NB4 (cell line): ENCODE measurements around the gene TNFRSF8.

Experiments
- DNase-seq: peaks from one replicate; pipeline ENCODE4 v3.0.0; 2010; ENCODE audit warnings: low read depth
- H3K4me3 ChIP-seq: one replicate; pipeline ENCODE4 v1.5.1; 2011; ENCODE audit warnings: mild to moderate bottlenecking, low read depth, low read length, moderate library complexity
- CTCF ChIP-seq: IDR thresholded peaks from one replicate; pipeline ENCODE4 v1.5.1; 2012; ENCODE audit warnings: low read depth, low read length
- MAX ChIP-seq: IDR thresholded peaks from 2 replicates; pipeline ENCODE4 v1.6.1; 2011; ENCODE audit warnings: low read depth, low read length
- MYC ChIP-seq: IDR thresholded peaks from 2 replicates; pipeline ENCODE4 v1.6.1; 2011; ENCODE audit warnings: low read depth, low read length
- POLR2A ChIP-seq: IDR thresholded peaks from 2 replicates; pipeline ENCODE4 v1.6.1; 2011; ENCODE audit warnings: mild to moderate bottlenecking; ENCODE audit not compliant: insufficient read length; ENCODE audit errors: extremely low read depth

Gene TNFRSF8

GRCh38 chr1:12107718-12108117 lies 44.6 kb downstream of the TNFRSF8 start:
- no peak for DNase-seq
- no peak overlapping the region for H3K4me3 ChIP-seq
- no peak for TF ChIP-seq MYC
- TF ChIP-seq POLR2A: no peak
- TF ChIP-seq CTCF: no peak
- TF ChIP-seq MAX: no peak

GRCh38 chr1:12109901-12110300 lies 46.8 kb downstream of the TNFRSF8 start:
- no peak overlapping the region for H3K4me3 ChIP-seq
- no peak for TF ChIP-seq MYC
- DNase-seq: no peak

DNA sequence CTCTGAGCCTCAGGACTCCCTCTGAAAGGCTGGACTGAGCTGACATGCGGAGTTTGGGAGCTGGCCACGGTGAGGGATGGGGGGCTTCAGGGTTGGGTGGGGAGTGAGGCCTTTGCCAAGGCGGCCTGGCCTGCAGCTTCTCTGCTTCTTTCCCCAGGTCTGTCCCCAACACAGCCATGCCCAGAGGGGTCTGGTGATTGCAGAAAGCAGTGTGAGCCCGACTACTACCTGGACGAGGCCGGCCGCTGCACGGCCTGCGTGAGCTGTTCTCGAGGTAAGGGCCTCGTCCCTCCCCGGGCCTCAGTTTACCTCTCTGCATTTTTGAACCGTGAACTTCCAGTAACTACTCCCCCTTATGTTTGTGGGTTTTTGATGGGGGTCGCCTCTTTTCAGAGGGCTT lies 48.6 kb downstream of the TNFRSF8 start:
- no peak for DNase-seq
- H3K4me3 ChIP-seq: no peak overlapping the region

GRCh38 chr1:12112711-12113161 lies 49.6 kb downstream of the TNFRSF8 start:
- no peak overlapping the region for H3K4me3 ChIP-seq
- no peak for DNase-seq
- TF ChIP-seq POLR2A: no peak
- no peak for TF ChIP-seq MAX
- TF ChIP-seq MYC: no peak
- TF ChIP-seq CTCF: no peak

More for the DNA sequence above, 48.6 kb downstream of the TNFRSF8 start:
- TF ChIP-seq MAX (no peak), POLR2A (no peak), MYC (no peak), CTCF (no peak)

DNA sequence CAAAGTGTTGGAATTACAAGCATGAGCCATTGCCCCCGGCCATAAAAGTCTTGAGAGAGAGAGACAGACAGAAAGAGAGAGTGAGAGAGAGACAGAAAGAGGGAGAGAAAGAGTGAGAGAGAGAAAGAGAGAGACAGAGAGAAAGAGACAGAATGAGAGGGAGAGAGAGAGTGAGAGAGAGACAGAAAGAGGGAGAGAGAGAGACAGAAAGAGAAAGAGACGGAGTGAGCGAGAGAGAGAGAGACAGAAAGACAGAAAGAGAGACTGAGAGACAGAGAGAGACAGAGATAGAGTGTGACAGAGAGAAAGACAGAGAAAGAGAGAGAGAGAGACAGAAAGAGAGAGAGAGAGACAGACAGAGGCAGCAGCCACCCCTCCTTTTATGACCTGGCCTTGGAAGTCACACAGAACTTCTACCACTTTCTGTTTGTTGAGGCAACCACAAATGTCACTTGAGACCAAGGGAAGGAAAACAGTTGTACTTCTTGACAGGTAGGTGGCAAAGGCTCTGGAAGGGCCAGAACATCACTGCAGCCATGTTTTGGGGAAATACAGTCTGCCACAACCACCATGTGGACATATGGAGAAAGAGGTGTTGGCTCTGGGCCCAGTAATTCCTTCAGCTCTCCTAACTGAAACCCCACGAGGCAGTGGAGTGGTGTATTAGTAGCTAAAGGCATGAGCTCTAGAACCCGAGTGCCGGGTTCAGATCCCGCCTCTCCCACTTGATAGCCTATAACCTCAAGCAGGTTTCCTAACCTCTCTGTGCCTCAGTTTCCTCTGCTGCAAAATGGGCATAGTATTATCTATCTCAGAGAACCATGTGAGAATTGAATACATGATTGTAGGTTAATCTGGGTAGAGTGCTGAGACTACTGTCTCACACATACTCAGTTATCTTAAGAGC lies 50.6 kb downstream of the TNFRSF8 start:
- H3K4me3 ChIP-seq: no peak overlapping the region
- TF ChIP-seq CTCF: no peak
- TF ChIP-seq MYC: no peak
- TF ChIP-seq POLR2A: no peak
- no peak for TF ChIP-seq MAX
- DNase-seq: no peak

- DNase-seq: no peak
- TF ChIP-seq MYC (no peak), CTCF (no peak), MAX (no peak), POLR2A (no peak)
- H3K4me3 ChIP-seq: no peak overlapping the region
These were observed 51.2 kb downstream of the TNFRSF8 start for GRCh38 chr1:12114340-12114683.
